C4-2B (cell line): ENCODE measurements around the gene FKBP1B.
"Not testable (repeated sequence)": the region's sequence is repeated elsewhere in the genome, so short reads cannot be mapped to it uniquely, and the experiment has no call there.

ENCODE experiments used
- H3K27ac ChIP-seq: fragments of 450-650 bp; 2 replicates; pipeline ENCODE4 v1.5.1; 2017
- ZFX ChIP-seq: fragments of 450-650 bp; IDR thresholded peaks from 2 replicates; pipeline ENCODE4 v1.6.1; 2017
- TF ChIP-seq, protein P1 (sequence below): fragments of 450-650 bp; conservative IDR thresholded peaks from 2 replicates; pipeline ENCODE4 v1.5.1; 2017; ENCODE audit warnings: mild to moderate bottlenecking

FKBP1B gene

DNA sequence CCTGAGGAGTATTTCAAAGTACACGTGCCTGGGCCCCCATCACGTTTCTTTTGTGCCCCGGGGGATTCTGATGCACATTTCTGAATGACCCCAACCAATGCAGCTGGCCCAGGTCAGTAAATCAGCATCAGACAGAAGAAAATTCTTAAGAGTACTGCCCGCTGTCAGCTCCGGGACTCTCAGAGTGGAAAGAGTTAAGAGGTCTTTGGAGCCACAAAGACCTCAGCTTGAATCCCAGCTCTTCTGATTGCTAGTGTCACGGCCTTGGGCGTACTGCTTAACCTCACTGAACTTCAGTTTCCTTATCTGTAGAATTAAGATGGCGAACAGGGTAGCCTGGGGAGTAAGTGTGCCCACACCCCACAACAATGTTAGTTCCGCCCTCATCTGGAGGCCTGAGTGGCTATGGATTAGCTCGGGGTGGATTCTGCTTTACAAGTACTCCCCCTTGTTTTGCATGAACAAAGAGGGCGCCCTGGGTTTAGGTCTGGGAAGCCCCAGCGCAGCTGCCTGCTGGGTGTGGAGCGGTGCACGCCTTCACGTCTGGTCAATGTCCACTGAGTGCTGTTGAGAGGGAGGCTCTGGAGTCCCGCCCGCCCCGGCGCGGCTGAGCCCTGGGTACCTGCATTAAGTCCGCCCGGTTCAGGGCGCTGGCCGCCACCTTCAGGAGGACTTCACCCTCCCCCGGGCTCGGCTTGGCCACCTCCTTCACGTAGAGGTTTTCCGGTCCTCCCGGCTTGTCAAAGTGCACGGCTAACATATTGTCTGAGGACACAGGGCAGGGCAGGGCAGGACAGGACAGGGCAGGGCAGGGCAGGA lies 34.2 kb downstream of the FKBP1B start:
- H3K27ac ChIP-seq, result peak overlapping the region; percentile 67
- TF ChIP-seq ZFX, result no peak
- TF ChIP-seq, protein P1, sequence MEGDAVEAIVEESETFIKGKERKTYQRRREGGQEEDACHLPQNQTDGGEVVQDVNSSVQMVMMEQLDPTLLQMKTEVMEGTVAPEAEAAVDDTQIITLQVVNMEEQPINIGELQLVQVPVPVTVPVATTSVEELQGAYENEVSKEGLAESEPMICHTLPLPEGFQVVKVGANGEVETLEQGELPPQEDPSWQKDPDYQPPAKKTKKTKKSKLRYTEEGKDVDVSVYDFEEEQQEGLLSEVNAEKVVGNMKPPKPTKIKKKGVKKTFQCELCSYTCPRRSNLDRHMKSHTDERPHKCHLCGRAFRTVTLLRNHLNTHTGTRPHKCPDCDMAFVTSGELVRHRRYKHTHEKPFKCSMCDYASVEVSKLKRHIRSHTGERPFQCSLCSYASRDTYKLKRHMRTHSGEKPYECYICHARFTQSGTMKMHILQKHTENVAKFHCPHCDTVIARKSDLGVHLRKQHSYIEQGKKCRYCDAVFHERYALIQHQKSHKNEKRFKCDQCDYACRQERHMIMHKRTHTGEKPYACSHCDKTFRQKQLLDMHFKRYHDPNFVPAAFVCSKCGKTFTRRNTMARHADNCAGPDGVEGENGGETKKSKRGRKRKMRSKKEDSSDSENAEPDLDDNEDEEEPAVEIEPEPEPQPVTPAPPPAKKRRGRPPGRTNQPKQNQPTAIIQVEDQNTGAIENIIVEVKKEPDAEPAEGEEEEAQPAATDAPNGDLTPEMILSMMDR, result no peak

DNA sequence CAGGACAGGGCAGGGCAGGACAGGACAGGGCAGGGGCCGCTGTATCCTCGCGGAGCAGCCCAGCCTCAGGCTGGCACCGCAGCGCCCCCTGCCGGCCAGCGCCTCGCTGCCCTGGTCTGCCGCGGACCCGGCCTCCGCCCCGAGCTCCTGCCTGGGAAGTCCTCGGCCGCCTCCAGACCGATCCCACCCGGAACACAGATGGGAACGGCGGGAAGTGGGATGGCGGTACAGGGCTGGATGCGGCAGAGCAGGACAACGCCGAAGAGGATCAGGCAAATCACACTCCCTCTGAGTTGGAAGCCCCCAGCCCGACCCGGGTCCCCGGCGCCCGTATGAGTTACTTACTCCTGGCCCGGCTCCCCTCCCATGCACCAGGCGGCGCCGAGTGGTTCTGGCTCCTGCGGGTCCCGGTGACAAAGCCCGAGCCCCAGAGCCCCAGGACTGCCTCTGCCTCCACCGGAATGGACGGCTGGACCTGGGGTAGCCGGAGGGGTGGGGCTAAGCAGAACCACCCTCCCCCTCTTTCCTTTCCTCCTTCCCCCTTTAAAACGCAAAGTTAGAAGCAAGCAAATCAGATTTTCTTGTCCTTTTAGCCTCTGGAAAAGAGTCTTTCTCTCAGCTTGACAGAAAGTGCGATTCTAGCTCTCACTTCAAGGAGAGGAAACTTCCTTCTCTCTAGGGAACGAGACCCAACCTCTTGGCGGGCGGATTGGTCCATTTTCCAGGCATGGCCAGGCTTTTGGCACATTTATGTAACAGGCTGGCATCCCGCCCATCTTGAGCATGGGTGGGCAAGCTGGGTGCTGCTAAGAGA lies 35.1 kb downstream of the FKBP1B start, which contains the start of gene TP53I3:
Gene TP53I3 (minus strand): TSS at position 449 of the 814 bp plus-strand sequence. CDS start 508 bp downstream, outside the sequence.
- no peak for TF ChIP-seq ZFX
- TF ChIP-seq, protein P1, result peak; percentile 97
- peak within 1 kb of the TSS; percentile 67 for H3K27ac ChIP-seq

DNA sequence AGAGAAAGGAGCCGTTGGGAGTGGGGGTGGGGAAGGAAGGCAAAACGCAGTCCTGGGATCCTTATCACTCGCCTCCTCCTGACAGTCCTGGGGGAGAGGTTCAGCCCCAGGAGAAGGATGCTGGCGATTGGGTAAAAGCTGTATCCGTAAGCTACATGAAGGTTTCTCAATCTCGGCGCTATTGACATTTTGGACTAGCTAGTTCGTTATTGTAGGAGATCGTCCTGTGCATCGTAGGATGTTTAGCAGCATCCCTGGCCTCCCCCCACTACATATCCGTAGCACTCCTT lies 35.6 kb downstream of the FKBP1B start:
- no peak for TF ChIP-seq ZFX
- TF ChIP-seq, protein P1, result no peak
- peak overlapping the region; percentile 67 for H3K27ac ChIP-seq

DNA sequence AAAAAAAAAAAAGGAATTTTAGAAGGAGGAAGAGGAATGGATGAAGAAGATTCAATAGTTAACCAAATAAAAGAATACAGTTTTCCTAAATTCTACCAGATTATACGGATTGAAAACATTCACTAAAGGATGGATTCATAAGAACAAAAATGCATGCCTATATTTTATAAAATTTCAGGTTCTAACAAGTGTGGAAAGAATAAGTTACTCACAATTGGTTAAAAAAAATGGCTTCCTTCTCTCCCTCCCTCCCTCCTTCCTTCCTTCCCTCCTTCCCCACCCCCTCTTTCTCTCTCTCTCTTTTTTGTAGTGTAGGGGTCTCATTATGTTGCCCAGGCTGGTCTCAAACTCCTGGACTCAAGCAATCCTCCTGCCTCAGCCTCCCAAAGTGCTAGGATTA lies 36.7 kb downstream of the FKBP1B start:
- H3K27ac ChIP-seq, result no peak overlapping the region
- TF ChIP-seq, protein P1, result no peak
- no peak for TF ChIP-seq ZFX

DNA sequence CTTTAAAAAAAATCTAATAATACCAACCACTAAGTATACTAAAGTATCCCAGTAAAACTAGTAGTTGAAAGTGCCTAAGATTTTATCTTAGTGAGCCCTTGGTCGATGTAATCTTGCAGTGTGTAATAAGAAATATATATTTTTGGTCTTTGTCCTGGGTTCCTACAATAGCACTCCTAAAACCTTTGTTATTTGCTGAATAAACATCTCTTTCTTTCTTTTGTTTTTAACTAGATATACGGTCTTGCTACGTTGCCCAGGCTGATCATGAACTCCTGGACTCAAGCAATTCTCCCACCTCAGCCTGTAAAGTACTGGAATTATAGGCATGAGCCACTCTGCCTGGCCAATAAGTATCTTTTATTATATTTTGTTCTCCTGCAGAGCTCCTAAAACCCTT lies 37.5 kb downstream of the FKBP1B start:
- TF ChIP-seq ZFX, result no peak
- TF ChIP-seq, protein P1, result no peak
- no peak overlapping the region for H3K27ac ChIP-seq

DNA sequence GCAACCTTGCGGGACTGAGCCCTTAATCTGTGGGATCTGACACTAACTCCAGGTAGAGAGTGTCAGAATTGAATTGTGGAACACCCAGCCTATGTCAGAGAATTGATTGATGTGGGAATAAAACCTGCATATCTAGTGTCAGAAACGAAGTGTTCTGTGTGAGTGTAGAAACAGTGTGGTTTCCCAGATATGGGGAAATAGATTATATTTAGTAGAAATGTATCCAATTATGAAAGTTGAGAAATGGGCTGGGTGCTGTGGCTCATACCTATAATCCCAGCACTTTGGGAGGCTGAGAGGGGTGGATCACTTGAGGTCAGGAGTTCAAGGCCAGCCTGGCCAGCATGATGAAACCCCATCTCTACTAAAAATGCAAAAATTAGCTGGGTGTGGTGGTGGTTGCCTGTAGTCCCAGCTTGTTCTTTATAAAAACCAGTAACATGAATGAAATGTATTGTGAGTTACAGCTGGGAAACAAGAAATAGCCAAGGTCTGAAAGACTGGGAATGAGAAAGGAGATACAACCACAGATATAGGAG lies 39.3 kb downstream of the FKBP1B start:
- H3K27ac ChIP-seq, result no peak overlapping the region
- TF ChIP-seq, protein P1, result no peak
- no peak for TF ChIP-seq ZFX

DNA sequence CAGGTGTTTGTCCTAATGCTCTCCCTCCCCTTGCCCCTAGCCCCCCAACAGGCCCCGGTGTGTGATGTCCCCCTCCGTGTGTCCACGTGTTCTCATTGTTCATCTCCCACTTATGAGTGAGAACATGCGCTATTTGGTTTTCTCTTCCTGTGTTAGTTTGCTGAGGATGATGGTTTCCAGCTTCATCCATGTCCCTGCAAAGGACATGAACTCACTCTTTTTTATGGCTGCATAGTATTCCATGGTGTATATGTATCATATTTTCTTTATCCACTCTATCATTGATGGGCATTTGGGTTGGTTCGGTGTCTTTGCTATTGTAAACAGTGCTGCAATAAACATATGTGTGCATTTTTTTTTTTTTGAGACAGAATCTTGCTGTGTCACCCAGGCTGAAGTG lies 43.7 kb downstream of the FKBP1B start:
- H3K27ac ChIP-seq, result not testable (repeated sequence)

DNA sequence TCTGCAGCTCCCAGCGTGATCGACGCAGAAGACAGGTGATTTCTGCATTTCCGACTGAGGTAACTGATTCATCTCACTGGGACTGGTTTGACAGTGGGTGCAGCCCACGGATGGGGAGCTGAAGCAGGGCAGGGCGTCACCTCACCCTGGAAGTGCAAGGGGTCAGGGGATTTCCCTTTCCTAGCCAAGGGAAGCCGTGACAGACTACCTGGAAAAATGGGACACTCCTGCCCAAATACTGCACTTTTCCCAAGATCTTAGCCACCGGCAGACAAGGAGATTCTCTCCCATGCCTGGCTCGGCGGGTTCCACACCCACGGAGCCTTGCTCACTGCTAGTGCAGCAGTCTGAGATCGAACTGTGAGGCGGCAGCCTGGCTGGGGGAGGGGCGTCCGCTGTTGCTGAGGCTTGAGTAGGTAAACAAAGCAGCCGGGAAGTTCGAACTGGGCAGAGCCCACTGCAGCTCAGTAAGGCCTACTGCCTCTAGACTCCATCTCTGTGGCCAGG lies 45.7 kb downstream of the FKBP1B start:
- H3K27ac ChIP-seq, result not testable (repeated sequence)

DNA sequence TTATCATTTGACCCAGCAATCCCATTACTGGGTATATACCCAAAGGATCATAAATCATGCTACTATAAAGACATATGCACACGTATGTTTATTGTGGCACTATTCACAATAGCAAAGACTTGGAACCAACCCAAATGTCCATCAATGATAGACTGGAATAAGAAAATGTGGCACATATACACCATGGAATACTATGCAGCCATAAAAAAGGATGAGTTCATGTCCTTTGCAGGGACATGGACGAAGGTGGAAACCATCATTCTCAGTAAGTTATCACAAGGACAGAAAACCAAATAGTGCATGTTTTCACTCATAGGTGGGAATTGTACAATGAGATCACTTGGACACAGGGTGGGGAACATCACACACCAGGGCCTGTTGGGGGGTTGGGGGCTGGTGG lies 51.2 kb downstream of the FKBP1B start:
- not testable (repeated sequence) for H3K27ac ChIP-seq
